ENCODE measurements around the gene ETV2. TPM values are rescaled to one million over a fixed set of nuclear protein-coding genes. Genes with fewer than 3 reads are reported as not detected.

The ETV2 gene
- polyA plus RNA-seq, 2 of the 4 experiments (the other 2 are of a cell fraction), result 0.36 to 1.3 TPM

DNA sequence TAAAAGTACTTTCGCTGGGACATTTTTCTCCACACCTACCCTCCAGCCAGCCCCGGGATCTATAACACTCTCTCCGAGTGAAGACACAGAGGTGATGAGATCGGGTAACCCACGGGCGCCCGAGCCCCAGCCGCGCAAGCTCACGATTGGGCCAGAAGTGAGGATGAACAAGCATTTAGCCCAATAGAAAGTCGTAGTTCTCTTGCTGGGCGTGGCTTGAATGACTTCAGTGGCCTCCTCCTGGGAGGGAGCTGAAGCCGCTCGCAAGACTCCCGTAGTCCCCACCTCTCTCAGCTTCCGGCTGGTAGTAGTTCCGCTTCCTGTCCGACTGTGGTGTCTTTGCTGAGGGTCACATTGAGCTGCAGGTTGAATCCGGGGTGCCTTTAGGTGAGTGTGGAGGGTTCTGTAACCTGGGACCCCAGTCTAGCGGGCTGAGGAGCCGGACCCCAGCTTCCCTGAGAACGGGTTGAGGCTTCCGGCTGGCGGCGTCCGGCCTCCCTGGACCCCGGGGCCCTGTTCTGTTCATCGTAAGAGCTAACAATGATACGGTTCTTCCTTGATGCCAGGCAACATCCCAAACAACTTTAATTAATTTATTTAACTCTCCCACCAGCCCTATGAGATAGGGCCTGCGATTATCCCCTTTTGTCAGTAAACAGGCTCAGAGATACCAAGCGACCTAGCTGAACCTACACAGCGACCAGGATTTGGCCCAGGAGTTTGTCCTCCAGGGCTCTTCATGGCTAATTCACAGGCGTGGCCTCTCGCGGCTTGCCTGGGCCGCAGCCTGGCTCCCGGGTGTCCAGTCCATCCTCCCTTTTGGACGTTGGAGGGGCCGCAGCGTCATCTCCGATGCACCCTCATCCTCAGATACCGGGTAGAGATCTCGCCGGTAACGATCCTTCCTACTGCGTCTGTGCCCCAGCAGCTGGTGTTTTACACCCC, 6.7 kb downstream of the ETV2 start, which contains the start of gene COX6B1:
TSS of gene COX6B1 (plus strand) at position 307 of the 945 bp plus-strand sequence. CDS start 2,921 bp downstream, outside the sequence.
- H3K9me3 ChIP-seq, result no peaks in the 10 kb centered on the region
- CTCF ChIA-PET, result interaction anchor here (0.9 to 5.8 kb wide), 7 partner anchors 11 to 234 kb away, joined by 3 to 49 read pairs (median 5); no protein-coding TSS in a partner anchor
- peak within 1 kb of the TSS; percentile 67 for H3K4me3 ChIP-seq
- peak; percentile 99 for FAIRE-seq
- peak; percentile 99 to 100 for DNase-seq (ENCODE audit: low read depth in 1 of 2, low spot score in 1 of 2)
- TF ChIP-seq SMC3 (IDR thresholded peaks at IDR 0.05) (0 out of 3 replicates have a peak, but pooled peaks have one; percentile 5), MAZ (IDR thresholded peaks at IDR 0.05; ENCODE audit: borderline replicate concordance, low read depth, low read length) (no peak), POLR2AphosphoS2 (conservative IDR thresholded peaks at IDR 0.05; ENCODE audit: low read length) (no peak), CHD4 (IDR thresholded peaks at IDR 0.05; ENCODE audit: borderline replicate concordance) (no peak), BHLHE40 (IDR thresholded peaks at IDR 0.05; ENCODE audit: low read depth, low read length) (no peak), HDAC2 (IDR thresholded peaks at IDR 0.05) (no peak), CBX2 (IDR thresholded peaks at IDR 0.05; ENCODE audit: borderline replicate concordance, low read depth) (no peak), FOXS1 (CRISPR knock-in tag; IDR thresholded peaks at IDR 0.05) (no peak), HOXB5 (CRISPR knock-in tag; IDR thresholded peaks at IDR 0.05) (peak; percentile 6; the same call in 1 of the 2 replicates), RCOR1 (IDR thresholded peaks at IDR 0.05; ENCODE audit: low read depth, low read length) (no peak), ZFP36 (IDR thresholded peaks at IDR 0.05; ENCODE audit: borderline replicate concordance, partially characterized antibody) (peak; percentile 36), KDM5A (IDR thresholded peaks at IDR 0.05) (peak; percentile 55; the same call in 1 of the 2 replicates), ESRRA (IDR thresholded peaks at IDR 0.05; ENCODE audit: borderline replicate concordance, low read length) (0 out of 2 replicates have a peak, but pooled peaks have one; percentile 27), RFX5 (IDR thresholded peaks at IDR 0.05) (peak; percentile 71), EHF (CRISPR knock-in tag; IDR thresholded peaks at IDR 0.05) (no peak), CBX8 (IDR thresholded peaks at IDR 0.05) (no peak), ZC3H11A (IDR thresholded peaks at IDR 0.05) (peak; percentile 2; the same call in 1 of the 2 replicates), POLR2A (IDR thresholded peaks at IDR 0.05; ENCODE audit: low read length) (peak; percentile 96), MAFK (IDR thresholded peaks at IDR 0.05; ENCODE audit: partially characterized antibody) (peak; percentile 2), PHF8 (IDR thresholded peaks at IDR 0.05; ENCODE audit: borderline replicate concordance, low read depth) (peak; percentile 80; the same call in 1 of the 2 replicates), JUN (IDR thresholded peaks at IDR 0.05) (peak; percentile 84 to 89), TFCP2L1 (CRISPR knock-in tag; IDR thresholded peaks at IDR 0.05) (no peak), NPAS2 (CRISPR knock-in tag; IDR thresholded peaks at IDR 0.05; ENCODE audit: borderline replicate concordance) (no peak)
- TF ChIP-seq, protein P1, sequence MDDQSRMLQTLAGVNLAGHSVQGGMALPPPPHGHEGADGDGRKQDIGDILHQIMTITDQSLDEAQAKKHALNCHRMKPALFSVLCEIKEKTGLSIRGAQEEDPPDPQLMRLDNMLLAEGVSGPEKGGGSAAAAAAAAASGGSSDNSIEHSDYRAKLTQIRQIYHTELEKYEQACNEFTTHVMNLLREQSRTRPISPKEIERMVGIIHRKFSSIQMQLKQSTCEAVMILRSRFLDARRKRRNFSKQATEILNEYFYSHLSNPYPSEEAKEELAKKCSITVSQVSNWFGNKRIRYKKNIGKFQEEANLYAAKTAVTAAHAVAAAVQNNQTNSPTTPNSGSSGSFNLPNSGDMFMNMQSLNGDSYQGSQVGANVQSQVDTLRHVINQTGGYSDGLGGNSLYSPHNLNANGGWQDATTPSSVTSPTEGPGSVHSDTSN (IDR thresholded peaks at IDR 0.05), result peak; percentile 94
- TF ChIP-seq, protein P2, sequence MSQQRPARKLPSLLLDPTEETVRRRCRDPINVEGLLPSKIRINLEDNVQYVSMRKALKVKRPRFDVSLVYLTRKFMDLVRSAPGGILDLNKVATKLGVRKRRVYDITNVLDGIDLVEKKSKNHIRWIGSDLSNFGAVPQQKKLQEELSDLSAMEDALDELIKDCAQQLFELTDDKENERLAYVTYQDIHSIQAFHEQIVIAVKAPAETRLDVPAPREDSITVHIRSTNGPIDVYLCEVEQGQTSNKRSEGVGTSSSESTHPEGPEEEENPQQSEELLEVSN (IDR thresholded peaks at IDR 0.05; ENCODE audit: borderline replicate concordance, low read depth), result peak; percentile 69; the same call in 1 of the 2 replicates
- TF ChIP-seq, protein P3, sequence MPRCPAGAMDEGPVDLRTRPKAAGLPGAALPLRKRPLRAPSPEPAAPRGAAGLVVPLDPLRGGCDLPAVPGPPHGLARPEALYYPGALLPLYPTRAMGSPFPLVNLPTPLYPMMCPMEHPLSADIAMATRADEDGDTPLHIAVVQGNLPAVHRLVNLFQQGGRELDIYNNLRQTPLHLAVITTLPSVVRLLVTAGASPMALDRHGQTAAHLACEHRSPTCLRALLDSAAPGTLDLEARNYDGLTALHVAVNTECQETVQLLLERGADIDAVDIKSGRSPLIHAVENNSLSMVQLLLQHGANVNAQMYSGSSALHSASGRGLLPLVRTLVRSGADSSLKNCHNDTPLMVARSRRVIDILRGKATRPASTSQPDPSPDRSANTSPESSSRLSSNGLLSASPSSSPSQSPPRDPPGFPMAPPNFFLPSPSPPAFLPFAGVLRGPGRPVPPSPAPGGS (IDR thresholded peaks at IDR 0.05), result peak; percentile 78; the same call in 2 of the 3 replicates
- TF ChIP-seq, protein P4, sequence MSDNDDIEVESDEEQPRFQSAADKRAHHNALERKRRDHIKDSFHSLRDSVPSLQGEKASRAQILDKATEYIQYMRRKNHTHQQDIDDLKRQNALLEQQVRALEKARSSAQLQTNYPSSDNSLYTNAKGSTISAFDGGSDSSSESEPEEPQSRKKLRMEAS (IDR thresholded peaks at IDR 0.05), result peak; percentile 69
- H3K4me2 ChIP-seq, result peak within 1 kb of the TSS; percentile 90
- peak; percentile 62 to 76 for ATAC-seq
- H3K27ac ChIP-seq, result peak within 1 kb of the TSS; percentile 81 to 84
- peaks cover 18% of the 10 kb centered on the region for H3K4me1 ChIP-seq
- WGBS (ENCODE audit: missing lambda C conversion rate), result 1% methylated on average over 46 of the region's 46 CpGs
- POLR2A ChIA-PET, result interaction anchor here (0.6 to 1.5 kb wide), 24 partner anchors 10 to 566 kb away, joined by 3 to 15 read pairs (median 4); partner anchors contain the start of genes HAUS5, LIN37, NFKBID and PSENEN

All from A549 (cell line).